Endodermal cell (in vitro differentiated cells): ENCODE data around the gene IKZF4. TPM values are rescaled to one million over a fixed set of nuclear protein-coding genes. Genes with fewer than 3 reads are reported as not detected.
A peak's percentile ranks its signal among the peaks of the same experiment; 100 is the strongest.

Source experiments
- DNase-seq: peaks from one replicate; pipeline ENCODE4 v3.0.0-alpha.2; 2017
- H3K27ac ChIP-seq: 2 replicates; pipeline ENCODE4 v1.5.1; 2013; ENCODE audit warnings: mild to moderate bottlenecking, low read depth, low read length, moderate library complexity
- H3K27me3 ChIP-seq: 2 replicates; pipeline ENCODE4 v1.6.1; 2013; ENCODE audit warnings: mild to moderate bottlenecking, low read length, moderate library complexity; ENCODE audit not compliant: insufficient read depth, control insufficient read depth, poor library complexity, severe bottlenecking
- H3K36me3 ChIP-seq: 2 replicates; pipeline ENCODE4 v1.7.0; 2013; ENCODE audit warnings: mild to moderate bottlenecking, low read length, moderate library complexity; ENCODE audit not compliant: control insufficient read depth, insufficient read depth
- H3K4me1 ChIP-seq: one replicate; pipeline ENCODE4 v1.7.0; 2013; ENCODE audit warnings: low read length; ENCODE audit not compliant: control insufficient read depth, insufficient read depth
- H3K4me3 ChIP-seq: 2 replicates; pipeline ENCODE4 v1.5.1; 2013; ENCODE audit warnings: mild to moderate bottlenecking, low read length, moderate library complexity
- H3K9ac ChIP-seq: 2 replicates; pipeline ENCODE4 v1.6.1; 2013; ENCODE audit warnings: mild to moderate bottlenecking, low read length, moderate library complexity; ENCODE audit not compliant: poor library complexity, severe bottlenecking; ENCODE audit errors: extremely low read depth
- H3K9me3 ChIP-seq: 2 replicates; pipeline ENCODE4 v1.6.1; 2013; ENCODE audit warnings: mild to moderate bottlenecking, low read length, moderate library complexity; ENCODE audit not compliant: control insufficient read depth
- H3K27ac Mint-ChIP-seq: 2 replicates; pipeline ENCODE4 v1.8.0; 2020; ENCODE audit warnings: mixed read lengths
- H3K27me3 Mint-ChIP-seq: 2 replicates; pipeline ENCODE4 v1.8.0; 2021; ENCODE audit warnings: mild to moderate bottlenecking, mixed read lengths; ENCODE audit not compliant: insufficient read depth
- H3K36me3 Mint-ChIP-seq: 2 replicates; pipeline ENCODE4 v1.8.0; 2020; ENCODE audit warnings: low read depth, mixed read lengths
- H3K4me1 Mint-ChIP-seq: 2 replicates; pipeline ENCODE4 v1.8.0; 2020; ENCODE audit warnings: mixed read lengths
- H3K4me3 Mint-ChIP-seq: 2 replicates; pipeline ENCODE4 v1.8.0; 2020; ENCODE audit warnings: mild to moderate bottlenecking, moderate library complexity, mixed read lengths
- H3K9me3 Mint-ChIP-seq: 2 replicates; pipeline ENCODE4 v1.8.0; 2020; ENCODE audit warnings: mild to moderate bottlenecking, mixed read lengths
- WGBS, 2 experiments: methylation state at CpG; one replicate each; pipeline versions ENCODE4 v1.1.5 to v1.1.7; 2013; ENCODE audit warnings: missing lambda C conversion rate in 2 of 2, mixed read lengths in 1 of 2; ENCODE audit not compliant: insufficient coverage in 1 of 2, insufficient read length in 1 of 2; 5-methylcytosine and 5-hydroxymethylcytosine counted together
- total RNA-seq, 2 donors: library from RNA; stranded (reverse); fragmentation: NEBNext Ultra II Directional in 1 of 2; extraction: Animal tissue kit (Norgen Biotek cat#: 25700) in 1 of 2; gene quantifications; 2 replicates in 1 of 2; 3 replicates in 1 of 2; pipeline ENCODE4 v1.2.1, GENCODE V29; 2021
- TF ChIP-seq, protein P1 (sequence below): fragments of 200-600 bp; sonication (generic); conservative IDR thresholded peaks from 2 replicates; pipeline ENCODE4 v1.5.0; 2021; ENCODE audit warnings: antibody characterized with exemption, mild to moderate bottlenecking

IKZF4 gene
- total RNA-seq, 2 donors from 2014 or later, result 9.8 to 10.2 TPM

DNA sequence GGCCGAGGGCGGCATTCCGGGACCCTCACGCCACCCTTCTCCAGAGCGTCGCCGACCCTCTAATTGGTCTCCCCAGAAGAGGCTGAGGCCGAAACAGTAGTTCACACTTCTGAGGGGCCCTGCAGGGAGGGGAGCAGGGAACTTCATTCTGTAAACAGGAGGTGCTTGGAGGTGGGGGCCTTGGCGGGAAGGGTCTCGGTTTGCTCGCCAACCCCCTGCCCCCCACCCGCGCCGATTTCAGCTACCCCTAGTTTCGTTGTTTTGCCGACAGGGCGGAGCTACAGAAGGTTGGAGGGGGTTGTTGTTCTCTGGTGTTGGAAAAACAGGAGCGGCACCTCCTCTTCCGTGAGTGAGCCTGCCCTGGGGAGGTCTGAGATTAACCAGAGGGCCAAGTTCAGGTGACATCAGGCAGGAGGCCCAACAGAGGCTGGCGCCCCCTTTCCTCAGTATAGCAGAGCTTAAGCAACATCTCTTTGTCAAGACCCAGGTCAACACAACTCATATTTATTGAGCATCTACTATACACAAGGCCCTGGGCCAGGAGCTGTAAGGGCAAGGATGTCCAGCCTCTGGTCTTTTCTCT, 59.8 kb downstream of the IKZF4 start:
- peaks cover 15% of the 10 kb centered on the region for H3K36me3 Mint-ChIP-seq
- Histone ChIP-seq H3K9me3 (no peaks in the 10 kb centered on the region), H3K9ac (peak overlapping the region; percentile 72), H3K4me3 (peak overlapping the region; percentile 95), H3K4me1 (no peaks in the 10 kb centered on the region), H3K27ac (no peak overlapping the region), H3K27me3 (no peaks in the 10 kb centered on the region), H3K36me3 (peaks cover 8% of the 10 kb centered on the region)
- H3K4me1 Mint-ChIP-seq, result peaks cover 16% of the 10 kb centered on the region
- H3K27ac Mint-ChIP-seq, result peak overlapping the region; percentile 95
- WGBS, 2 experiments, result 3 to 14% methylated on average over 4 to 20 of the region's 20 CpGs
- H3K4me3 Mint-ChIP-seq, result peak overlapping the region; percentile 81
- peaks cover 7% of the 10 kb centered on the region for H3K9me3 Mint-ChIP-seq
- DNase-seq, result peak; percentile 88
- TF ChIP-seq, protein P1, sequence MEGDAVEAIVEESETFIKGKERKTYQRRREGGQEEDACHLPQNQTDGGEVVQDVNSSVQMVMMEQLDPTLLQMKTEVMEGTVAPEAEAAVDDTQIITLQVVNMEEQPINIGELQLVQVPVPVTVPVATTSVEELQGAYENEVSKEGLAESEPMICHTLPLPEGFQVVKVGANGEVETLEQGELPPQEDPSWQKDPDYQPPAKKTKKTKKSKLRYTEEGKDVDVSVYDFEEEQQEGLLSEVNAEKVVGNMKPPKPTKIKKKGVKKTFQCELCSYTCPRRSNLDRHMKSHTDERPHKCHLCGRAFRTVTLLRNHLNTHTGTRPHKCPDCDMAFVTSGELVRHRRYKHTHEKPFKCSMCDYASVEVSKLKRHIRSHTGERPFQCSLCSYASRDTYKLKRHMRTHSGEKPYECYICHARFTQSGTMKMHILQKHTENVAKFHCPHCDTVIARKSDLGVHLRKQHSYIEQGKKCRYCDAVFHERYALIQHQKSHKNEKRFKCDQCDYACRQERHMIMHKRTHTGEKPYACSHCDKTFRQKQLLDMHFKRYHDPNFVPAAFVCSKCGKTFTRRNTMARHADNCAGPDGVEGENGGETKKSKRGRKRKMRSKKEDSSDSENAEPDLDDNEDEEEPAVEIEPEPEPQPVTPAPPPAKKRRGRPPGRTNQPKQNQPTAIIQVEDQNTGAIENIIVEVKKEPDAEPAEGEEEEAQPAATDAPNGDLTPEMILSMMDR, result peak; percentile 23
- no peaks in the 10 kb centered on the region for H3K27me3 Mint-ChIP-seq

DNA sequence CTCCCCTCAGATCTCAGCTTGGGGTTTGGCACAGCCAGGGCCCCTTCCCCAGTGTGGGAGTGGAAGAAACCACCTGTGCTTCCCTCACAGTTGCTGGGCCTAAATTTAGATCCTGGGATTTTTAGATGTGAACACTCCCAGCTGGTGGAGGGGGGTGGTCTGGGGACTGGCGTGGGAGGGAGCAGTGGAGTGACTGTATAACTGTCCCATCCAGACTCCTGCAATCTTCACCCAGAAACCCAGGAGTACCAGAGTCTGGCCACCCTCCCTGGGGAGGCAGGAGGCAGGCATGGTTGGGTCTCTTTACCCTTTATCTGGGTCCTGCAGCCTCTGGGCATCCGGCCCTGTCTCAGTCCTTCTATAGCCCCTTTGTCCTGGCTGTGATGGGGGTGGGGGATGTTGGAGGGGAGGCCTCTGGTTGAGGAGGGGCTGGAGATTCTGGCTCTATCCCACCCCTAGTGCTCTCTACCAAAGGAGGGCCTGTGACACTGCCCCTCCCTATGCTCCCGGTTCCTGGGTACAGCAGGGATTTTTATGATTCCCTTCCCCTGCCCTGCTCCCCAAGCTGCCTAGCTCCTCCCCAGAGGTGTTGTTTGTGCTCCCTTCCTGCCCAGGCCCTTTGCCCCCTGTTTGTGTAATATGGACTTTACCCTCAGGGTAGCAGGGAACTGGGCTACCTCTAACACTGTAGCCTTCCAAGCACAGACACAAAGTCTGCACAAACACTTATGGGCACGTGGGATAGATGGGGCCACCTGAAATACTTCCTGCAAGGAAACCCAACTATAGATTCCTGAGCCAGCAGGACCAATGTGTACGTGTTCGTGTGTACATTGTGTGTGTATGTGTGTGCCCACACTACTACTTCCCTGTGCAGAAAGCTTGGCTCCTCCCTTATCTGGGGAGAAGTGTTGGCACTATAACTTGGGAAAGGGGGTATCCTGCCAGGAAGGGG, 60.8 kb downstream of the IKZF4 start:
- Histone ChIP-seq H3K4me3 (peak overlapping the region; percentile 95), H3K27ac (peak overlapping the region; percentile 44), H3K36me3 (peaks cover 17% of the 10 kb centered on the region), H3K9me3 (no peaks in the 10 kb centered on the region), H3K27me3 (no peaks in the 10 kb centered on the region), H3K9ac (no peak overlapping the region), H3K4me1 (no peaks in the 10 kb centered on the region)
- Mint-ChIP-seq H3K4me3 (peak overlapping the region; percentile 81), H3K27ac (peak overlapping the region; percentile 95), H3K9me3 (peaks cover 4% of the 10 kb centered on the region), H3K27me3 (no peaks in the 10 kb centered on the region), H3K4me1 (peaks cover 16% of the 10 kb centered on the region), H3K36me3 (peaks cover 23% of the 10 kb centered on the region)
- DNase-seq, result no peak
- WGBS, 2 experiments, result 83% methylated on average over 1 to 6 of the region's 6 CpGs
- TF ChIP-seq, protein P1, result no peak

- Histone ChIP-seq H3K36me3 (peaks cover 18% of the 10 kb centered on the region), H3K27ac (peak overlapping the region; percentile 70), H3K4me3 (peak overlapping the region; percentile 95), H3K27me3 (no peaks in the 10 kb centered on the region), H3K9me3 (no peaks in the 10 kb centered on the region), H3K9ac (no peak overlapping the region), H3K4me1 (no peaks in the 10 kb centered on the region)
- WGBS, 2 experiments, result 90% methylated on average over 2 of the region's 2 CpGs; no CpG with 5 or more reads in 1 of the 2 experiments
- no peaks in the 10 kb centered on the region for H3K27me3 Mint-ChIP-seq
- H3K4me1 Mint-ChIP-seq, result peaks cover 16% of the 10 kb centered on the region
- no peak overlapping the region for H3K4me3 Mint-ChIP-seq
- no peak for DNase-seq
- H3K36me3 Mint-ChIP-seq, result peaks cover 26% of the 10 kb centered on the region
- TF ChIP-seq, protein P1, result no peak
- no peaks in the 10 kb centered on the region for H3K9me3 Mint-ChIP-seq
- no peak overlapping the region for H3K27ac Mint-ChIP-seq
These were observed 61.5 kb downstream of the IKZF4 start for GRCh38 chr12:56082382-56082781.
